ENCODE results near the gene MRTFA. TPM values are rescaled to one million over a fixed set of nuclear protein-coding genes. Genes with fewer than 3 reads are reported as not detected.
A peak's percentile ranks its signal among the peaks of the same experiment; 100 is the strongest.
"Not testable (repeated sequence)": the region's sequence is repeated elsewhere in the genome, so short reads cannot be mapped to it uniquely, and the experiment has no call there.

MRTFA gene
- total RNA-seq, 1 donor from 2014 or later, result 24.9 TPM

- FAIRE-seq (no peak), DNase-seq (ENCODE audit: low spot score in 2 of 2) (no peak)
Observed at GRCh38 chr22:40661671-40662070, 25.2 kb upstream of the MRTFA start.

GRCh38 chr22:40660730-40661129 lies 24.2 kb upstream of the MRTFA start:
- FAIRE-seq (no peak), DNase-seq (ENCODE audit: low spot score in 2 of 2) (no peak)

DNA sequence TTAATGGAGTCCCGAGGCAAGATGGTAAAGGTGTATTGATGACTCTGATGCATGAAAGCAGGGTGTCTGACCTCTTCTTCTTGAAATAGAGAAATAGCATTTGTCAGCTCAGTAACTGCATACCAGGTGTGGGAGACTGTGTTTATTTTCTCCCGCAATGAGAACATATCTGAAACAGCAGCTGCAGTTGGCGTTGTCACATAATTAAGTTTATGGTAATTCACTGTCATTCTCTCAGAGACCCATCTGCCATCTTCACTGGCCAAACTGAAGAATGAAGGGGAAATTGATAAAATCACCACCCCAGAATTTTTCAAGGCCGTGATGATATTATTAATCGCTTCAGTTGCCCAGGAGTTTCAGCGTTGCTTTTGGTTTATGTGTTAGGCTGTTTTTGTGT lies 22.6 kb upstream of the MRTFA start:
- FAIRE-seq (no peak), DNase-seq (ENCODE audit: low spot score in 2 of 2) (no peak)

GRCh38 chr22:40656651-40657050 lies 20.1 kb upstream of the MRTFA start:
- not testable (repeated sequence) for FAIRE-seq

DNA sequence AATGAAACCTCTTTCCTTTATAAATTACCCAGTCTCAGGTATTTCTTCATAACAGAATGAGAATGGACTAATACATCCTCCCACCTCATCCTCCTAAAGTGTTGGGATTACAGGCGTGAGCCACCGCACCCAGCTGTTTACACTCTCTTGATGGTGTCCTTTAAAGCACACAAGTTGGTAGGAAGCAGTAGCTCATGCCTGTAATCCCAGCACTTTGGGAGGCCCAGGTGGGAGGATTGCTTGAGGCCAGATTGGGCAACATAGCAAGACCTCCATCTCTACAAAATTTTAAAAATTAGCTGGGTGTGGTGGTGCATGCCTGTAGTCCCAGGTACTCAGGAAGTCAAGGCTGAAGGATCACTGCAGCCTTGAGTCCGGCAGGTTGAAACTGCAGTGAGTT lies 19.4 kb upstream of the MRTFA start:
- FAIRE-seq, result not testable (repeated sequence)

More at GRCh38 chr22:40656651-40657050, 20.1 kb upstream of the MRTFA start:
- not testable (repeated sequence) for DNase-seq (ENCODE audit: low spot score in 2 of 2)

GRCh38 chr22:40654522-40655167 lies 18.1 kb upstream of the MRTFA start:
- FAIRE-seq (no peak), DNase-seq (ENCODE audit: low spot score in 2 of 2) (peak; percentile 40 to 55)

More for the DNA sequence above, 19.4 kb upstream of the MRTFA start:
- not testable (repeated sequence) for DNase-seq (ENCODE audit: low spot score in 2 of 2)

DNA sequence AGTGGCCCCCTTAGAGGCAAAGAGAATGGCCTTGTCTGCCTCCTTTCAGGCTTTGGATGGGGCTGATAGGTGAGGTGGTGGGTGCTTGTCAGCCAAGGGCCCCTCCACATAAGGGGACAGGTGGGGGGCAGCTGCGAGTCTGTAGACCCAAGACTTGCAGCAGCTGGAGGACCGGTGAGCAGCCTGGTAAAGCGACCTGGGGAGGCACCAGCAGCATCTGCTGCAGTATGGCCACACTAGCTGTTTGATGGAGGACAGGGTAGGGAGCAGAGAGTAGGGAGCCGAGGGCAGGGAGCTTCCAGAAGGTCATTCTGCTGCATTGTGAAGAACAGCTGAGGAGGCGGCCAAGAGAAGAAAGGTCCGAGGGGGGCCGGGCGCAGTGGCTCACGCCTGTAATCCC lies 16.8 kb upstream of the MRTFA start:
- DNase-seq (ENCODE audit: low spot score in 2 of 2), result no peak
- no peak for FAIRE-seq

DNA sequence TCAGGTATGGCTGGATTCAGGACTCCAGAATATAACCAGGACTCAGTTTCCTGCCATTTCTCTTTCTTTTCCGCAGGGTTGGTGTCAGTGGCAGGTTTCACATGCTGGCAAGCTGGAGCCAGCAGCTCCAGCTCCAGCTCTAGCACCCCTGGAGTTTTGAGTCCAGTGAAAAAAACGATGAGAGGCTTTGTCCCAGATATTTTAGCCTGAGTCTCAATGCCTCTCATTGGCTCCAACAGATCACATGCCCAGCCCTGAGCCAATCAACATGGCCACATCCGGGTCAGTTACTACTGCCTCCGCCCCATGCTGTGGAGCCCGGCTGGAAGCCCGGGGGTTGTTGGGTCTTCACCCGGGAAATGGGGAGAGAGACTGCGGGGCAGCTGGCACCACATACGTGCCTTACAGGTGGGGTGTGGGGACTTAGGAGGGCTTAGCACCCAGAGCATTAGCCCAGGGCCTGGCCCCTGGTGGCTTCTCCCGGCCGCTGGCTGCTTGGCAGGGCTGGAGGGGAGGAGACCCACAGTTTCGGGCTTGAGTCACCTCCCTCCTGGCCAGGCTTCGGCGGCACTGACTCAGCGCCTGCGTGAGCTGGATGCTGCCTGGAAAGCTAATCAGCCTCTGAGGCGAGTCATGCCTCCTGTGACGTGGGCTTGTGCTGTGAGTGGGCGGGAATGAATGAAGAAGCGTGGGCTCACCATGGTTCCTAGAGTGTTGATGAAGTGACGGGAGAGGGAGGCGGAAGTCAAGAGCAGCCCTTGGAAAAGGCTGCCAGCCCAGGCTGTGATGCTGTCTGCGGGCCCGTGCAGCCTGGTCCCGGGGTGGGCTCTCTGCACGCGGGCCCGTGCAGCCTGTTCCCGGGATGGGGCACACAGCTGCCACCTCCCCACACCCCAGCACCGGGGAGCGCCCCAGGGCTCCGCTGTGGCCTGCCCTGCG lies 15.3 kb upstream of the MRTFA start:
- DNase-seq (ENCODE audit: low spot score in 2 of 2) (peak; percentile 81 to 91), FAIRE-seq (no peak)

DNA sequence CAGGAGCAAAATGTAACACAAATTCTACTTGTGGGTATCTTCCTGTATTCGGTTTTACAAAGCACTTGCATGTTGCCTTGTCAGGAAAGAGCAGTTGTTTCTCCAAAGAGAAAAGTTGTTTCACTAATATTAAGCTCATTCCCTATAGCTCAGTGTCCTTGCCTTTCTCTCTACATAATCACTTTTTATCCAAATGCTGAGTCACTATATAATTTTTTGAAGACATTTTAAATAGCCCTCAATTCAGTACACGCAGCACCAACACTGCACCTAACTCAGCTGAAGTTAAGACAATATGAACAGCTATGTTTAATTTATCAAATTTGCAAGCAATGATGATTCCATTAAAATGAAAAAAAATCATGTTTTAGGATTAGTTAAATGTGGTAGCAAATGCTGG lies 14.5 kb upstream of the MRTFA start:
- FAIRE-seq (no peak), DNase-seq (ENCODE audit: low spot score in 2 of 2) (no peak)

- FAIRE-seq, result no peak
- DNase-seq (ENCODE audit: low spot score in 2 of 2), result no peak
Observed at GRCh38 chr22:40648386-40648785, 11.9 kb upstream of the MRTFA start.

DNA sequence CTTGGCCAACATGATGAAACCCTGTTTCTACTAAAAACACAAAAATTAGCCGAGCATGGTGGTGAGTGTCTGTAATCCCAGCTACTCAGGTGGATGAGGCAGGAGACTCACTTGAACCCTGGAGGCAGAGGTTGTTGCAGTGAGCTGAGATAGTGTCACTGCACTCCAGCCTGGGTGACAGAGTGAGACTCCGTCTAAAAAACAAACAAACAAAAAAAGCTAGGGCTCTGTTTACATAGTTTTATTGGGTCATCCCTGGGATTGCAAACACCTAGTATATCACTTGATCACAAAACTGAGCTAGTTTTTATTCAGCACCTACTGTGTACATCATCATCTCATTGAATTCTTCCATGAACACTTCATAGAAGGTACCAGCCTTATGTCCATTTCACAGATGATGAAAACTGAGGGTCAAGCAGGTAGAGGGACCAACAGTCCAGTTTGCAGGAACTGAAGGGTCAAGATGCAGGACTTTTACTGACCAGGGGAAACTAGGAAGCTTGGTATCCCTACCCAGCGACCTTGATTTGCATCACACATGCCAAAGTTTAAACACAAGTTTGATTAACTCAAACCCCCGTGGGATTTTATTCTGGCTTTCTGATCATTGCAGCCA lies 9.2 kb upstream of the MRTFA start:
- DNase-seq (ENCODE audit: low spot score in 2 of 2) (no peak), FAIRE-seq (no peak)

- DNase-seq (ENCODE audit: low spot score in 2 of 2) (no peak), FAIRE-seq (no peak)
Observed at GRCh38 chr22:40642316-40642715, 5.8 kb upstream of the MRTFA start.

DNA sequence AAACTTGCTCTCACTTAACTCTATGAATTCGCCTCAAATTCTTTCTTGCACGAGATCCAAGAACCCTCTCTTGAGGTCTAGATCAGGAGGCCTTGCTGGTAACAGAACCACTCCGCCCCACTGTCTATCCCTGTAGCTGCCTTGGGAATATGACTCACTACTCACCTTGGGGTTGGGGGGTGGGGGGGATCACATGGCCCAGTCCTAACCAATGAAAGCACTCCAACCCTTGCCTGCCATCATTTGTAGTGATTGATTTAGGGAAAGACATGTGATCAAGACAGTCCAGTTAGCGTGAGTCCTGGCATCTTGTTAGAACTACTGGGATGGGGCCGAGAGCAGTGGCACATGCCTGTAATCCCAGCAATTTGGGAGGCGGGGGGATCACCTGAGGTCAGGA lies 4.8 kb upstream of the MRTFA start:
- FAIRE-seq (no peak), DNase-seq (ENCODE audit: low spot score in 2 of 2) (no peak)

GRCh38 chr22:40638261-40638660 lies 1.7 kb upstream of the MRTFA start:
- FAIRE-seq, result no peak
- DNase-seq (ENCODE audit: low spot score in 2 of 2), result no peak

DNA sequence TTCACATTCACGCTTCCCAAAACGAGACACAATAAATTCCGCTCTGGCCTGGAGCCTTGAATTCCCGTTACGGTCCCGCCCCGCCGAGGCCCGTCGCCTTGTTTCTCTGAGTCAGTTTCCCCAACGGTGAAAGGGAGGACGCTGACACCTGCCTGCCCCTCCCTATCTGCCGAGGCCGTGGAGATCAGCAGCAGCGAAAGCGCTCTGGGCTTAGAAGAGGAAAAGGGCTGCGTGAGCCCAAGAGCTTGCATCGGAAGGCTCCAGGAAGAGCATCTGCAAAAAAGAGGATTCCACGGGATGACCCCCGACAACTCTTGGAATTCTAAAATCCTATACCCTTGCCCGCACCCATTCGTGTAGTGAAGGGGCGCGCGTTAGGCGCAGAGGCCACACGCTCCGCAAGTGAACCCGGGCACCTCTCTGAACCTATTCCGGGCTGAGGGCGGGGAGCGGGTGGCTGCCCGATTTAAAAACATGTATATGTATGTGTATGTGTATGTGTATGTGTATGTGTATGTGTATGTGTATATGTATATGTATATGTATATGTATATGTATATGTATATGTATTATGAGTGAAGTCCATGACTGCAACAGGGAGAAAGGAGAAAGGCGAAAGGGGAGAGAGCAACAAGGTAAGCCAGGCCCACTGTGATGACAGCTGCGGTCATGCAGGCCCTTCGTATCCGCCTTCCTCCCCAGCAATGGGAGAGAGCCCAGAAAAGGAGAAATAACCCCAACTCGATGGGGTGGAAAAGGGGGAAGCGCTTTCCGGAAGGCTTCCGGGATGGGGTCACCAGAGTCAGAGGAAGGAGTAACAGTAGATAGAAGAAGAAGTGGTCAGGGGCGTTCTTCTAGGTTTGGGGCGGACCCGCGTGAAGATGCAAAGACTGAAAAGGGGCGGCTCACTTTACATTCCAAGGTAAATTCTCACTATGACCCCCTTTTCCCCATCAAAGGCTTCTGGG lies 948 bp upstream of the MRTFA start:
- DNase-seq (ENCODE audit: low spot score in 2 of 2) (peak; percentile 23 to 51), FAIRE-seq (no peak)

- no peak for FAIRE-seq
- no peak for DNase-seq (ENCODE audit: low spot score in 2 of 2)
Observed at GRCh38 chr22:40635940-40636379, 559 bp downstream of the MRTFA start.

- FAIRE-seq (no peak), DNase-seq (ENCODE audit: low spot score in 2 of 2) (no peak)
Observed at GRCh38 chr22:40635043-40635939, 1.2 kb downstream of the MRTFA start.

- FAIRE-seq (no peak), DNase-seq (ENCODE audit: low spot score in 2 of 2) (no peak)
Observed at GRCh38 chr22:40634119-40634903, 2.2 kb downstream of the MRTFA start.

All from frontal cortex (tissue), 4 donors.